NCI-H69 (cell line): ENCODE data around the gene EGFL8.
"Not testable (repeated sequence)": the region's sequence is repeated elsewhere in the genome, so short reads cannot be mapped to it uniquely, and the experiment has no call there.

Source experiments
- DNase-seq: peaks from one replicate; lab custom pipeline; 2025; lab: John Stamatoyannopoulos, UW

Gene EGFL8

GRCh38 chr6:32183483-32184083, 19.2 kb downstream of the EGFL8 start:
- DNase-seq = no peak

- DNase-seq = no peak
These were observed 19.8 kb downstream of the EGFL8 start, which contains the start of gene AGER for GRCh38 chr6:32184084-32184640. TSS of gene AGER (minus strand) at chr6:32184253. CDS start at chr6:32184222, 31 bp downstream.

GRCh38 chr6:32185681-32186131, 21.3 kb downstream of the EGFL8 start:
- not testable (repeated sequence) for DNase-seq

- DNase-seq = not testable (repeated sequence)
These were observed 21.9 kb downstream of the EGFL8 start for GRCh38 chr6:32186151-32186840.

- DNase-seq = no peak
These were observed 22.8 kb downstream of the EGFL8 start for GRCh38 chr6:32187009-32187709.

GRCh38 chr6:32187725-32188380, 23.5 kb downstream of the EGFL8 start:
- not testable (repeated sequence) for DNase-seq

- DNase-seq = no peak
These were observed 24.1 kb downstream of the EGFL8 start for GRCh38 chr6:32188381-32189068.

GRCh38 chr6:32189069-32189741, 24.8 kb downstream of the EGFL8 start:
- DNase-seq = no peak

- DNase-seq = no peak
These were observed 25.3 kb downstream of the EGFL8 start for GRCh38 chr6:32189742-32190053.

GRCh38 chr6:32190054-32190851, 25.9 kb downstream of the EGFL8 start, which contains the start of gene PBX2:
TSS of gene PBX2 (minus strand) at chr6:32190202. CDS start at chr6:32189915, 287 bp downstream.
- DNase-seq = peak; percentile 96

- no peak for DNase-seq
These were observed 26.7 kb downstream of the EGFL8 start for GRCh38 chr6:32190911-32191677.

GRCh38 chr6:32191696-32192607, 27.6 kb downstream of the EGFL8 start:
- DNase-seq = no peak

GRCh38 chr6:32192608-32193039, 28.2 kb downstream of the EGFL8 start, which contains the start of gene GPSM3:
TSS of gene GPSM3 (minus strand) at chr6:32192643. CDS start at chr6:32192513, 130 bp downstream.
- DNase-seq = peak; percentile 48

GRCh38 chr6:32193096-32193495, 28.7 kb downstream of the EGFL8 start:
- not testable (repeated sequence) for DNase-seq

GRCh38 chr6:32194388-32194787, 30.0 kb downstream of the EGFL8 start:
- DNase-seq = no peak

GRCh38 chr6:32194825-32195651, 30.6 kb downstream of the EGFL8 start:
- peak; percentile 71 for DNase-seq

- peak; percentile 100 for DNase-seq
These were observed 31.2 kb downstream of the EGFL8 start for GRCh38 chr6:32195652-32195901.
